ENCODE data around the gene NFIX. TPM values are rescaled to one million over a fixed set of nuclear protein-coding genes. Genes with fewer than 3 reads are reported as not detected.

NFIX gene
- polyA plus RNA-seq, 1 donor from 2014 or later, result 0.09 TPM

DNA sequence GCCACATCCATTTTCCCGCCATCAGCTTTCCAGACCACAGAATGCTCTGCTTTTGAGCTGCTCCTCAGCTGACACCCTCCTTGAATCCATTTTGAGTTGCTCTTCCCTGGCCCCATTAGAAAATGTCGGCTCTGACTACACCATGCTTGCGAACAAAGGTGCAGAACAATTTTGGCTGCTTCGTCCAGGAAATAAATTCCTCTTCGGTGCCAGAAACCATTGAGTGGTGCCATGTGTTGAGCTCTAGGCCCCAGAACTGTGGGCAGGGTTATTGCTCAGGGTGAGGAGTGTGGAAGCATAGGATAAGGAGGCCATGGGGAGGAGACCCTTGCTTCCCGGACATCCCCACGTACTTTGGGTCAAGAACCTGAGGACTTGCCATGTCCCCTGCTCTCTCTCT lies 52.1 kb downstream of the NFIX start:
- H3K36me3 Mint-ChIP-seq, result peaks cover 5% of the 10 kb centered on the region
- no peak overlapping the region for H3K27ac Mint-ChIP-seq
- H3K4me3 Mint-ChIP-seq, result no peak overlapping the region
- H3K9me3 Mint-ChIP-seq, result no peaks in the 10 kb centered on the region
- H3K27me3 Mint-ChIP-seq, result peaks cover 14% of the 10 kb centered on the region
- peaks cover 4% of the 10 kb centered on the region in 3 donors for H3K4me1 Mint-ChIP-seq

DNA sequence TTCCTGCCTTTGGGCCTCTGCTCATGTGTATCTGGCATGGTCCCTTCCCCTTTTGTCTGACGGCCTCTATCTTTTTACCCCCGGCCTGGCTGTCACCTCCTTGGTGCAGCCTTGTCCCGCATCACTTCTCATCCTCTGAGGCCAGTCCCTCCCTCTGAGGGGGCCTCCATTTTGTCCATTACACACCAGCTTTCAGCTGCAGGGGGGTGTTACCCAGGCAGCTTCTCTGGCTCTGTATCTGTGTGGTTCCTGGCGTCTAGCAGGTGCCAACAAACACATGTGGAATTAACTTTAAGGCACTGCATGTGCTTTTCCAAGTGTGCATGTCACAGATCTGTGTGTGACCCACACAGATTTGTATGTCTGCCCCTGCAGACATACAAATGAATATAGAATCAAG lies 55.0 kb downstream of the NFIX start:
- peaks cover 0 to 4% (median 2%) of the 10 kb centered on the region in 3 donors for H3K4me1 Mint-ChIP-seq
- H3K27me3 Mint-ChIP-seq, result peaks cover 18% of the 10 kb centered on the region
- H3K9me3 Mint-ChIP-seq, result no peaks in the 10 kb centered on the region
- peaks cover 5% of the 10 kb centered on the region for H3K36me3 Mint-ChIP-seq
- H3K27ac Mint-ChIP-seq, result no peak overlapping the region
- no peak overlapping the region for H3K4me3 Mint-ChIP-seq

DNA sequence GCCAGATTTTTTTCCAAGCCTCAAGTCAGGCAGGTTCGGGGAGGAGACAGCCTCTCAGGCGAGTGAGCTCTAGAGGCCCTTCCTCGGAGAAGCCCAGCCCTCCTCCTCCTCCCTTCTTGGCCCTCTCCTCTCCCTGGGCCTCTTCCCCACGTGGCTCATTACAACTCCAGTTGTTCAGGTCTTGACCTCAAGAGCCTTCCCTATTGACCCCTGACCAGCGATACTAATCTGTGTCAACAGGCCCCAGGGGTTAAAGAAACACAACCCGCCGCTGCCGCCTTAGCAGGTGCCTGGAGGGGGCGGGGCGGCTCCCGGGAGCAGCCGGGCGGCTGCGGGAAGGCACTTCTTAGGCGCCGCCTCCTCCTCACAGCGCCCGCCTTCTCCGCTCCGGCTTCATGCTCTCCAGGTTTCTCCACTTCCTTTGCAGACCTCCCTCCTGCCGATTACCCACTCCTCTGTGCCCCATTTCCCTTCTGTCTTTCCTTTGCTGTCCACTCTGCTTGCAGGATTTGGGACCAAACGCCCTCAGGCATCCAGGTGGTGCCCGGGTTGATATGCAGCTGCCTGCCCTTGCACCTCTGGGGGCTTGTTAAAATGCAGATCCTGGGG lies 56.4 kb downstream of the NFIX start:
- Mint-ChIP-seq H3K4me3 (peak overlapping the region in 3 of 4 donors; percentile 20 to 74 (median 61)), H3K36me3 (peaks cover 5% of the 10 kb centered on the region), H3K27ac (no peak overlapping the region), H3K9me3 (no peaks in the 10 kb centered on the region), H3K4me1 (peaks cover 0 to 4% (median 2%) of the 10 kb centered on the region in 3 donors), H3K27me3 (peaks cover 19% of the 10 kb centered on the region)

DNA sequence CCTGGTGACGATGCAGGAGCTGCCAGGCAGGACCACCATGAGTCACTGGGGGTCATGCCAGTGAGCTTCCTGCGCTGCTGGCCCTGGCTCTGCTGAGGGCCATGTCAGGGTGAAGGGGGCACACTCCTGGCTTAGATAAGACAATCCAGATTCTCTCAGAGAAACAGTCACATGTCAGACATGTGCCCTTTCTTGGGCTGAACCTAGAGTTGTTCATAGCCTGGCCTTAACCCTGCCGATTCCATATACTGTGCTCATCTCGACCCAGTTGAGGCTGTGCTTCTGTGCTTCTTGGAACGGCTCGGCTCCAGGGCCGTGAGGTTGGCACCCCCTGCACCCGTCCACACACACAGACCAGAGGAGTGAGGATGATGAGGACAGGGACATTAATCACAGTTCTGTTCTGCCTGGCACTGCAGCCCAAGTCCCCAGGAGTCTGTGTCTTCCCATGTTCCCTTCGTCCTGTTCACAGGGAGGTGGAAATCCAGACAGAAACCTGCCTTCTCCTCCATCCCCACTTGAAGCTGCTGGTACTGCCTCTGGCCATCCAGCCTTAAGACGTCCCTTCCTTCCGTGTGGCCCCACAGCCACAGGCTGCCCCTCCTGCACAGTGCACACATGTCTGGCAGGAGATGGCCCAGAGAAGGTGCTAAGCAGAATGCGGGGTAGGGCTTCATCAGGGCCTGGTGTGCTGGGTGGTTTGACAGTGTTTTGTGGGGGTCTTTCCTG lies 57.3 kb downstream of the NFIX start:
- Mint-ChIP-seq H3K9me3 (no peaks in the 10 kb centered on the region), H3K4me1 (peaks cover 0 to 4% (median 2%) of the 10 kb centered on the region in 3 donors), H3K27me3 (peaks cover 17% of the 10 kb centered on the region), H3K27ac (no peak overlapping the region), H3K36me3 (no peaks in the 10 kb centered on the region), H3K4me3 (no peak overlapping the region)

DNA sequence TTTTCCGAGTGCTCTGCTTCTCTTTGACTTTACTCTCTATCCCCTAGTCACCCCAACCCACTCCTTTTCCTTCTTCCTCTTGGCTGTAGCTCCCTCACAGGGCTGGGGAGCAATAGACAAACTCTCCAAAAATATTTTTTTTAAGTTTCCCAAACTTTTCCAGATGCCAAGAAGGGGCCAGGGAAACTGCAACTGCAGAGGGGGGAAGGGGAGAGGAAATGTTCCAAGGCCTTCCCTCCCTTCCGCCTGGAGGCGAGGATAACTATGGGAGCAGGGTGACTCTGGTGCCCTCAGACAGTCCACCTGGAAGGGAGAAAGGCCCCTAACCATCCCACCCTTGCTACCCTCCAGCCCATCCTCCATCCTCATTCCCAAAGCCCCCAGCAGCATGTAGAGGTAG lies 58.0 kb downstream of the NFIX start:
- Mint-ChIP-seq H3K4me3 (no peak overlapping the region), H3K27me3 (peaks cover 14% of the 10 kb centered on the region), H3K9me3 (no peaks in the 10 kb centered on the region), H3K27ac (no peak overlapping the region), H3K36me3 (no peaks in the 10 kb centered on the region), H3K4me1 (peaks cover 0 to 4% (median 2%) of the 10 kb centered on the region in 3 donors)

DNA sequence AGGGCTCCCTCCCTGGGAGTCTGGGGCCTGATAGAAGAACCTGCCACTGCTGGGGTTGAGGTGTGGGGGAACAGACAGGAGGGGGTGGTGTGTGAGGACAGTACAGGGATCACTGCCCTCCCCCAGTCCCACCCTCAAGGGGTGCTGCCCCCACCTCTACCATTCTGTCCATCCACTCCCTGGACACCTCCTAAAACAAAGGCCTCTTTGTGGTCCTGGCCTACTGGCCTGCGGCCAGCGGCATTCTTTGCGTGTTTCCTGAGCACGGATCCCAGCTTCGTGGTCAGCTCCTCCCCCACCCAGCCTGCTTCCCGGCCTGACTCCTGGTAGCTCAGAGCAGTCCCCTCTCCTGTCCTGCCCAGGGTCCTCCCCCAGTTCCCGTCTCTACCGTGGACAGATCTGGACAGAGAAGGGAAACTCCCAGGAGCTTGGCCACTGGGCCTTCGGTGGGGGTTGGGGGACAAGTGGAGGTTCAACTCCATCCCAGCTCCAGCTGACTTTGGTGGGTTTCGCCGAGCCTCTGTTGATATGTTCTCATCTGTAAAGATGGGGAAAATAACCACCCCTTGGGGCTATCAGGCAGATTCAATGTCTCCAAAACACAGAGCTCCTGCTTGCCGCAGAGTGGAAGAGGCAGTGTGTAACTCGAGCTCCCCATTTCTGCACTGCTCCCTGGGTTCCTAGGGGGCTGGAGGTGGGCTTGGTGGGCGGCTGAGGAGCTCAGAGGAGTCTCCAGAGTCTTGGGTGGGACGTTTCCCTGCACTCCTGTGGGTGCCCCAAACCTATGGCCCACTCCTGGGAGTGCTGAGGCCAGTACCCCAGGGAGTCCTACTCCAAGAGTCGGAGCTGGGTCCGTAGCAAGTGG lies 58.7 kb downstream of the NFIX start:
- Mint-ChIP-seq H3K36me3 (no peaks in the 10 kb centered on the region), H3K27ac (no peak overlapping the region), H3K4me3 (no peak overlapping the region)

DNA sequence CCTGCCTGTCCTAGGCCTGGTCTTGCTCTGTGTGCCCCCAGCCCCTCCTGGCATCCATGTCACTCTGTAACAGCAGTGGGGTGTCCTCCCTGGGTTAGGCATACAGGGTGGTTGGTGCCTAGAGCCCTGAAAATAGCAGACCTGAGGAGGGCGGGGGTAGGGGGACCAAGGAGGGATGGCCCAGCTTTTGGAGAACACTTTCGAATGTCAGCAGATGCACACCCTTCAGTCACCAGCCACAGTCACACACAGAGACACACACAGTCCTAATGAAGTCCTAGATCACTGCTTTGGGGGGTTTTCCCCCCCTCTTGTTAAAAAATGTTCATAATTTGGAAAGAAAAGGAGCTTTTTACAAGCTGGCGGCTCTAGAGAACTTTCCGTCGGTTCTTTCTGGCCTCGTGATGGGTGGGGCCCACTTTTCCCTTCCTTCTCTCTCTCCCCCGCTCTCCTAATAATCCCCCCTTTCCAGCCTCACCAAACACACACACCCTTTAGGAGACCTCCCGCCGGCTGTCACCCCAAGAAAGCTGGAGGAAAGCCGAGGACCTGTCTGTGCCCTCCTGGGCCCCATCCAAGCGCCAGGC lies 59.4 kb downstream of the NFIX start:
- Mint-ChIP-seq H3K4me1 (peaks cover 2 to 4% (median 2%) of the 10 kb centered on the region in 3 donors), H3K4me3 (no peak overlapping the region), H3K9me3 (no peaks in the 10 kb centered on the region), H3K27ac (no peak overlapping the region), H3K27me3 (peaks cover 14% of the 10 kb centered on the region), H3K36me3 (no peaks in the 10 kb centered on the region)

More for the DNA sequence above, 58.7 kb downstream of the NFIX start:
- Mint-ChIP-seq H3K27me3 (peaks cover 14% of the 10 kb centered on the region), H3K4me1 (peaks cover 2 to 4% (median 2%) of the 10 kb centered on the region in 3 donors), H3K9me3 (no peaks in the 10 kb centered on the region)

DNA sequence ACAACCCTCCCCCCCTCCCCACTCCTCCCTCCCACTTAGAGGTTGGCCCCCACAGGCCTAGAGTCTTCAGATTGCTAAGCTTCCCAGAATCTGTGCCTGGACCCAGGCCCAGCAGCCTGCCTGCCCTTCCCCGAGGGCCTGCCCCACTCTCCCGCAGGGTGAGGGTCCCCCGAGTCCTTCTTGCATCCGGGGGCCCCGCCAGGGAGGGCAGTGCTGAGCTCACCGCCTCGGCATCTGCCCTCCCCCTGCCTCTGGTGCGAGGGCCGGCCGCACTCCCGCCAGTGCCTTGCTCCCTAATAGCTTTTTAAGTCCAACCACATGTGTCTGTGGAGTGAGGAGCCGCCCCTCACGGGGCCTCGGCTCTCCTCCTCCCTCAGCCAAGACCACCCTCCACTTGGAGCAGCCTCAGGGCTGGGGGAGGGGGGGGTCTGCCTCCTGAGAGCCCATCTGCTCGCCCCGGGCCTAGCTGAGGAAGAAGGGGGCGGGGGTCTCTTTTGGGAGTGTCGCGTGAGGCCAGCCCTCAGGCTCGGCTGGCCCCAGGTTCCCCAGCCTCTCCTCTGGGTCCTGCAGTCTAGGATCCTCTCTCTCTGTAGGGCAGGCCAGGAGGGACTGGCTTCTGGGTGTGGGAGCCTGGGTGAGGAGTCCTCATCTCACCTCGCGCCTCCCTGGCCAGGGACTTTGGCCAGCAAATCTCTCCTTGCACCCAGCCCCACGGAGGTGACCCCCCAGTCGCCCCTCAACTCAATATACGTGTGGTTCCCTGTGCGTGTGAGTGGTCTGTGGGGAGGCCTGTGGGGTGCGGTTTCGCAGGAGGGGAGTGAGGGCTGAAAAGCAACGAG lies 60.2 kb downstream of the NFIX start:
- H3K27me3 Mint-ChIP-seq, result peaks cover 11% of the 10 kb centered on the region
- H3K27ac Mint-ChIP-seq, result no peak overlapping the region
- no peak overlapping the region for H3K4me3 Mint-ChIP-seq
- peaks cover 2 to 4% (median 2%) of the 10 kb centered on the region in 3 donors for H3K4me1 Mint-ChIP-seq
- H3K36me3 Mint-ChIP-seq, result no peaks in the 10 kb centered on the region
- H3K9me3 Mint-ChIP-seq, result no peaks in the 10 kb centered on the region

DNA sequence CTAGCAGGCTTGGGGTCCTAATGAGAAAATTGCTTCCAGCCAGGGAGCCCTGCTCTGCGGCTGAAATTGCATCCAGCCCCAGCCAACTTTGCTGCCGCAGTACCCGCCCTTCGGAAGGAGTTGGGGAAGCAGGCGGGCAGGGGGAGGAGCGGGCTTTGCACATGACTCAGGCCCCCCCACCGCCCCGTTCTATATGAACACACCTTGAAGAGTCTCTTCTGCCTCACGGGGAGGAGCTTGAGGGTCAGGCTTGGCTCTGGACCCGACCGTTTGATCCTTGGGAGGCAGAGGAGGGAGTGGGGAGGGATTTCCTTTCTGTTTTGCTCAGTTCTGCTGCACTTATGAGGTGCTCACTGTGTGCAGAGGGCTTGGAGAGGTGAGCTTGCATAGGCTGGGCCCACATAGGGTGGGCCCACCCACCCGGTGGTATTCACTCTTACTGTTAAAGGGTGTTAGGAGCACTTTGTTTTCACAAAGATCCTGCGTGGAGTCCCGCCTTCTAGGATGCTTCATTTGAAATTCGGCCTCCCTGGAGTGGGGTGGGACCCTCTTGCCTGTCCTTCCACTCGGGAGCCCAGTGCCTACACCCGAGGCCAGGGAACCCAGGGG lies 60.9 kb downstream of the NFIX start:
- no peaks in the 10 kb centered on the region for H3K9me3 Mint-ChIP-seq
- H3K36me3 Mint-ChIP-seq, result no peaks in the 10 kb centered on the region
- peaks cover 15% of the 10 kb centered on the region for H3K27me3 Mint-ChIP-seq

DNA sequence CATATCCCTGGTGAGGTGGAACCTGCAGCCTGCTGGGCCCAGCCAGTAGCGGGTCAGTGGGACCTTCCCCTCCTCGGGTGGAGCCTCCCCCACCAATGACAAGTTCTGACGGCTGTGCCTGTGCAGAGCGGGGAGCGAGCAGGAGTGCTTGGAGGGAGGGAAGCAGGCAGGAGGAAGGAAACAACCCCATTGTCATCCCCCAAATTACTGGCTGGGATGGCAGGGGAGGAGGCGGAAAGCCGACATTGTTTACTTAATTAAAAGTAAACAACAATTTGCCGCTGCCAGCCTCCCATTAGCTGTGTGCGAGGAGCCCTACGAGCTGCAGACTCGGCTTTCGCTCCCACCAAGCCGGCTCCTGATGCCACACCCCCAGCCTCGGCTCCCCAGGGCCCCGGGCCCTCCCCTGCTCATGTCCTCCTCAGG lies 61.9 kb downstream of the NFIX start:
- Mint-ChIP-seq H3K4me3 (no peak overlapping the region), H3K9me3 (no peaks in the 10 kb centered on the region), H3K4me1 (peaks cover 2 to 7% (median 4%) of the 10 kb centered on the region in 3 donors), H3K27ac (no peak overlapping the region), H3K27me3 (peaks cover 16% of the 10 kb centered on the region), H3K36me3 (no peaks in the 10 kb centered on the region)

More for the DNA sequence above, 60.9 kb downstream of the NFIX start:
- peaks cover 2 to 5% (median 5%) of the 10 kb centered on the region in 3 donors for H3K4me1 Mint-ChIP-seq
- H3K4me3 Mint-ChIP-seq, result no peak overlapping the region
- H3K27ac Mint-ChIP-seq, result no peak overlapping the region

DNA sequence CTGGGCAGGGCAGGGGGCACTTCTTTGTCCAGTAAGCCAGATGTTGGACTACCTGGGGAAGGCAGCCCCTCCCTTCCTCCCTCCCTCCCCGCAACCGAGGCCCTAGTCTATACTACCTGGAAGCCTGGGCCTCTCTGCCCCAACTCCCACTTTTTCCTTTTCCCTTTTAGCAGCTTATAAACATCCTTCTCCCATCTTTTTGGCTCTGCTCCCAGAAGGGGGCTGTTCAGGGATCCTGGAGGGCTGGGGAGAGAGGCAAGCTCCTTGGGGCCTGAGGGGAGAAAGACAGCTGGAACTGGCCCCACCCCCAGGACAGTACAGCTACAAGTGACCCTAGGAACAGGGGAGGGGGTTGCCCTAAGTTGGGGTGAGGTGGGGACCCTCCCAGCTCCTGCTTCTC lies 62.5 kb downstream of the NFIX start:
- H3K27me3 Mint-ChIP-seq, result peaks cover 16% of the 10 kb centered on the region
- no peaks in the 10 kb centered on the region for H3K9me3 Mint-ChIP-seq
- H3K4me3 Mint-ChIP-seq, result no peak overlapping the region
- no peak overlapping the region for H3K27ac Mint-ChIP-seq
- H3K4me1 Mint-ChIP-seq, result peaks cover 2 to 7% (median 4%) of the 10 kb centered on the region in 3 donors
- H3K36me3 Mint-ChIP-seq, result no peaks in the 10 kb centered on the region

DNA sequence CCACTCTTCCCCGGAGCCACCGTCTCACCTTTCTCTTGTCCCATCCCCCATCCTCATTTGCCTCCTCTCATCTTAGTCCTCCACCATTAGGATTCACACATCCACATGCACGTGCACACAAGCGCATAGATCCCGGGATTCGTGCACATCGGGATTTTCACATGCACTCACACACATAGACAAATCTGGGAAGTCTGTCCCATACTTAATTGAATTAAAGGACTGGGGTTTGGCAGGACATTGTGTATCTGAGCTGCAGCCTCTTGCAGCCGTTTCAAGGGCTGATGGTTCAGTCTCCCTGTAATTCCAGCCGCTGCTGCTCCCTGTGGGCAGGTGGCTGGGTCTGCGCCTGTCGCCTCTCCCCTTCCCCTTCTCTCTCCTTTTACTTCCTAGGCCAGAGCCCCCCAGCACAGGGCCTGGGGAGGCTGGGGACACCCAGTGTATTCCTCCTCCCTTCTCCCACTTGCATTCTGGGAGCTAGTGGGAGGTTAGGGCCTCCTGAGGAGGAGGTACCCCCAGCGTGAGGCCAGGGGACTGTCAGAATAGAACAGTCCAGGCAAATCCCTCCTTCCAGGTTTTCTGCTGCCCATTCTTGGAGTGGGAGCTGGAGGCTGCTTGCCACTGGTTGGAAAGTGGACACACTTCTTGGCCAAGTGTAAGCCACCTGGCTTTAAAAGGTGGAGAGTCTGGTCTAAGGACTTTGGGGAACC lies 63.8 kb downstream of the NFIX start:
- Mint-ChIP-seq H3K27me3 (peaks cover 18% of the 10 kb centered on the region), H3K9me3 (no peaks in the 10 kb centered on the region), H3K27ac (no peak overlapping the region), H3K4me3 (peak overlapping the region in 1 of 4 donors; percentile 41), H3K4me1 (peaks cover 5 to 9% (median 7%) of the 10 kb centered on the region in 3 donors), H3K36me3 (peaks cover 2% of the 10 kb centered on the region)

DNA sequence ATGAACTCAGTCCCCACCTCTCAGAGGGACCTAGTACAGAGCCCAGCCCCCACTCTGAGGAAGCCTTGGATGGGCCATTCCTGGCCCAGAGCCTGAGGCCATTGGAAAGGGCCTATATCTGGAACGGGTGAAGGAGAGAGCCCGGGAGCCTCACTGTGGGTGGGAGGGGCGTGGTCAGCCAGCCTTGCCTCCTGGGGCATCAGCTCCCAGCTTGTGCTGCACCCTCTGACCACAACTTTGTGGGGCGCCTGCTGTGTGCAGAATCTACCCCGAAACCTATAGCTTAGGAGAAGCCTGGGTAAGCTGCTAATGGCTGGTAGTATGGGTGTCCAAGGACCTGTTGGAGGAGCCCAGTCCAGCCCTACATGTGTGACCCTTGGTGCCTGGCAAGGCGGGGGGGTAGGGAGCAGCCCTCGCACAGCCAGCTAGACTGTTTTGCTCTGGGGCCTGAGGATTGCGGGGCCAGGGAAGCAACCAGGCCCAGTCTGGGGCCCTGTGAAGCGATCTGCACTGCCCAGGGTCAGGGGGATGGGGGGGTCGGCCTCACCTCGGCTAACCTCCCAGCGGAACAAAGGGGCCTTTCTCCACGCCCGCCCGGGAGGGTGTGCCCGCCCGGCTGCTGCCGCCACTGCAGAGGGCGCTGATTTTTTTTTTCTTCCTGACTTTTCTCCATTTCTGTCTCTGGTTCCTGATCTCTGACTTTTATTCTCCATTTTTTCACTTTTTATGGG lies 65.1 kb downstream of the NFIX start:
- Mint-ChIP-seq H3K27ac (no peak overlapping the region), H3K4me1 (peaks cover 5 to 9% (median 7%) of the 10 kb centered on the region in 3 donors), H3K9me3 (no peaks in the 10 kb centered on the region), H3K27me3 (peaks cover 20% of the 10 kb centered on the region), H3K4me3 (peak overlapping the region in 2 of 4 donors; percentile 78 to 91), H3K36me3 (peaks cover 2% of the 10 kb centered on the region)

Measured in IgD-negative memory B cell (primary cell).